H9 (cell line): ENCODE results near the gene SH3RF3. TPM values are rescaled to one million over a fixed set of nuclear protein-coding genes. Genes with fewer than 3 reads are reported as not detected.

Source experiments
- DNase-seq: peaks from one replicate; pipeline ENCODE4 v3.0.0-alpha.2; 2017
- H2AFZ ChIP-seq: one replicate; pipeline ENCODE4 v1.6.1; 2013; ENCODE audit warnings: mild to moderate bottlenecking, low read length, control low read depth, moderate library complexity
- H2AK5ac ChIP-seq: 2 replicates; pipeline ENCODE4 v1.6.1; 2013; ENCODE audit warnings: low read length, control low read depth, mixed read lengths; ENCODE audit not compliant: insufficient read length
- H2BK120ac ChIP-seq: one replicate; pipeline ENCODE4 v1.6.1; 2013; ENCODE audit warnings: low read depth, mild to moderate bottlenecking, low read length, control low read depth, inconsistent platforms; ENCODE audit not compliant: poor library complexity, severe bottlenecking
- H2BK12ac ChIP-seq: 2 replicates; pipeline ENCODE4 v1.6.1; 2013; ENCODE audit warnings: low read length, control low read depth, mixed read lengths, low read depth; ENCODE audit not compliant: insufficient read length
- H2BK15ac ChIP-seq: 2 replicates; pipeline ENCODE4 v1.6.1; 2013; ENCODE audit warnings: low read depth, low read length, control low read depth
- H2BK20ac ChIP-seq: one replicate; pipeline ENCODE4 v1.6.1; 2013; ENCODE audit warnings: low read depth, mild to moderate bottlenecking, low read length, control low read depth, inconsistent platforms; ENCODE audit not compliant: poor library complexity, severe bottlenecking
- H2BK5ac ChIP-seq: 2 replicates; pipeline ENCODE4 v1.6.1; 2013; ENCODE audit warnings: low read length, control low read depth, mixed read lengths; ENCODE audit not compliant: insufficient read length
- H3K14ac ChIP-seq: 2 replicates; pipeline ENCODE4 v1.6.1; 2013; ENCODE audit warnings: low read length, control low read depth; ENCODE audit not compliant: insufficient read depth
- H3K18ac ChIP-seq: 2 replicates; pipeline ENCODE4 v1.6.1; 2013; ENCODE audit warnings: low read depth, mild to moderate bottlenecking, mixed read lengths, low read length, control low read depth; ENCODE audit not compliant: insufficient read length
- H3K23ac ChIP-seq: 2 replicates; pipeline ENCODE4 v1.6.1; 2013; ENCODE audit warnings: low read length, control low read depth, mixed read lengths, low read depth; ENCODE audit not compliant: insufficient read length
- H3K23me2 ChIP-seq: 2 replicates; pipeline ENCODE4 v1.6.1; 2013; ENCODE audit warnings: low read depth, mild to moderate bottlenecking, mixed read lengths, low read length, control low read depth; ENCODE audit not compliant: insufficient read length, poor library complexity, severe bottlenecking
- H3K27ac ChIP-seq: 2 replicates; pipeline ENCODE4 v1.5.1; 2013; ENCODE audit warnings: low read length, control low read depth, mixed read lengths, low read depth; ENCODE audit not compliant: insufficient read length
- H3K27me3 ChIP-seq: 2 replicates; pipeline ENCODE4 v1.6.1; 2013; ENCODE audit warnings: low read length, control low read depth, inconsistent platforms; ENCODE audit not compliant: insufficient read depth
- H3K4ac ChIP-seq: 2 replicates; pipeline ENCODE4 v1.6.1; 2013; ENCODE audit warnings: low read depth, mild to moderate bottlenecking, control low read depth, inconsistent platforms, low read length, moderate library complexity
- H3K4me1 ChIP-seq: 2 replicates; pipeline ENCODE4 v1.6.1; 2013; ENCODE audit warnings: low read length, control low read depth, inconsistent platforms; ENCODE audit not compliant: insufficient read depth
- H3K4me2 ChIP-seq: 2 replicates; pipeline ENCODE4 v1.6.1; 2013; ENCODE audit warnings: low read length, control low read depth, mixed read lengths; ENCODE audit not compliant: insufficient read length, insufficient read depth
- H3K56ac ChIP-seq: 2 replicates; pipeline ENCODE4 v1.6.1; 2013; ENCODE audit warnings: low read depth, mild to moderate bottlenecking, mixed read lengths, low read length, control low read depth; ENCODE audit not compliant: insufficient read length
- H3K79me1 ChIP-seq: 2 replicates; pipeline ENCODE4 v1.6.1; 2013; ENCODE audit warnings: low read depth, mild to moderate bottlenecking, moderate library complexity, low read length, control low read depth, inconsistent platforms; ENCODE audit not compliant: insufficient read depth, poor library complexity, severe bottlenecking
- H3K79me2 ChIP-seq: 2 replicates; pipeline ENCODE4 v1.6.1; 2013; ENCODE audit warnings: low read length, control low read depth, inconsistent platforms; ENCODE audit not compliant: insufficient read depth
- H3K9ac ChIP-seq: 2 replicates; pipeline ENCODE4 v1.6.1; 2013; ENCODE audit warnings: low read length, control low read depth, mixed read lengths; ENCODE audit not compliant: insufficient read length; ENCODE audit errors: extremely low read depth
- H3K9me3 ChIP-seq: one replicate; pipeline ENCODE4 v1.6.1; 2013; ENCODE audit warnings: low read depth, low read length, inconsistent platforms; ENCODE audit not compliant: control insufficient read depth
- H3T11ph ChIP-seq: one replicate; pipeline ENCODE4 v1.6.1; 2013; ENCODE audit warnings: mild to moderate bottlenecking, low read length, control low read depth, inconsistent platforms
- H4K20me1 ChIP-seq: one replicate; pipeline ENCODE4 v1.6.1; 2013; ENCODE audit not compliant: control insufficient read depth, insufficient read length, insufficient read depth
- H4K5ac ChIP-seq: 2 replicates; pipeline ENCODE4 v1.6.1; 2013; ENCODE audit warnings: low read depth, mild to moderate bottlenecking, mixed read lengths, low read length, control low read depth; ENCODE audit not compliant: insufficient read length
- H4K8ac ChIP-seq: replicated peaks from 2 replicates; pipeline ENCODE4 v1.6.1; 2013; ENCODE audit warnings: low read length, control low read depth, mixed read lengths, low read depth; ENCODE audit not compliant: insufficient read length
- H4K91ac ChIP-seq: 2 replicates; pipeline ENCODE4 v1.6.1; 2013; ENCODE audit warnings: low read depth, mild to moderate bottlenecking, moderate library complexity, mixed read lengths, low read length, control low read depth; ENCODE audit not compliant: insufficient read length
- H3K27ac Mint-ChIP-seq, 3 experiments: 2 replicates in 2 of 3; 3 replicates in 1 of 3; pipeline ENCODE4 v1.8.0; 2020 to 2021; ENCODE audit warnings: mixed read lengths in 3 of 3, mild to moderate bottlenecking in 1 of 3, moderate library complexity in 1 of 3
- H3K27me3 Mint-ChIP-seq: 2 replicates; pipeline ENCODE4 v1.8.0; 2021; ENCODE audit warnings: low read depth, mild to moderate bottlenecking, moderate library complexity, mixed read lengths
- H3K36me3 Mint-ChIP-seq, 3 experiments: 2 replicates in 2 of 3; 3 replicates in 1 of 3; pipeline ENCODE4 v1.8.0; 2020 to 2021; ENCODE audit warnings: low read depth in 3 of 3, mixed read lengths in 3 of 3; ENCODE audit not compliant: insufficient read depth in 1 of 3
- H3K4me1 Mint-ChIP-seq, 2 experiments: 2 replicates each; pipeline ENCODE4 v1.8.0; 2020; ENCODE audit warnings: mixed read lengths in 2 of 2
- H3K4me3 Mint-ChIP-seq, 2 experiments: 2 replicates in 1 of 2; 3 replicates in 1 of 2; pipeline ENCODE4 v1.8.0; 2020 to 2021; ENCODE audit warnings: mild to moderate bottlenecking in 2 of 2, mixed read lengths in 2 of 2, moderate library complexity in 1 of 2
- H3K9me3 Mint-ChIP-seq, 2 experiments: 2 replicates in 1 of 2; 3 replicates in 1 of 2; pipeline ENCODE4 v1.8.0; 2020; ENCODE audit warnings: mild to moderate bottlenecking in 2 of 2, mixed read lengths in 2 of 2, moderate library complexity in 1 of 2
- CTCF ChIP-seq: fragments of 200-600 bp; sonication (generic); conservative IDR thresholded peaks from 3 replicates; pipeline ENCODE4 v1.8.0; 2021; ENCODE audit warnings: antibody characterized with exemption, mild to moderate bottlenecking
- WGBS: extraction: QIAGEN DNeasy Blood & Tissue Kit; methylation state at CpG from one replicate; pipeline ENCODE4 v1.1.7; 2013; ENCODE audit warnings: missing lambda C conversion rate, low lambda C conversion rate, mixed read lengths; ENCODE audit not compliant: insufficient read length; ENCODE audit errors: extremely low coverage; 5-methylcytosine and 5-hydroxymethylcytosine counted together
- total RNA-seq: library from RNA; stranded (reverse); gene quantifications from 2 replicates; pipeline ENCODE4 v1.2.1, GENCODE V29; 2021

SH3RF3 gene
- total RNA-seq, 1 experiment from 2014 or later = 0.46 TPM

GRCh38 chr2:109538546-109538945 lies 409.5 kb downstream of the SH3RF3 start:
- H3K9ac ChIP-seq = no peak overlapping the region
- no peak overlapping the region for H3T11ph ChIP-seq
- H3K18ac ChIP-seq = no peak overlapping the region
- Mint-ChIP-seq H3K9me3 (peaks cover 17% of the 10 kb centered on the region in 2 experiments), H3K27me3 (peaks cover 10% of the 10 kb centered on the region), H3K27ac (no peak overlapping the region), H3K4me1 (peaks cover 2 to 7% of the 10 kb centered on the region in 2 experiments; a peak in 3 of 4 replicates), H3K36me3 (peaks cover 9 to 14% (median 12%) of the 10 kb centered on the region in 3 experiments), H3K4me3 (no peak overlapping the region)
- H3K23ac ChIP-seq = no peak overlapping the region
- H4K20me1 ChIP-seq = no peaks in the 10 kb centered on the region
- no peaks in the 10 kb centered on the region for H3K9me3 ChIP-seq
- no peaks in the 10 kb centered on the region for H3K79me2 ChIP-seq
- no peak overlapping the region for H2BK20ac ChIP-seq
- H4K5ac ChIP-seq = no peak overlapping the region
- H2AFZ ChIP-seq = no peak overlapping the region
- H2BK5ac ChIP-seq = no peak overlapping the region
- no peak overlapping the region for H3K4ac ChIP-seq
- no peak for DNase-seq
- no peak overlapping the region for H3K4me2 ChIP-seq
- no peaks in the 10 kb centered on the region for H3K4me1 ChIP-seq
- H2BK120ac ChIP-seq = no peak overlapping the region
- no peak overlapping the region for H2BK12ac ChIP-seq
- no peaks in the 10 kb centered on the region for H3K23me2 ChIP-seq
- no CpG with 5 or more reads among the region's 8 CpGs for WGBS
- H2AK5ac ChIP-seq = no peak overlapping the region
- no peak overlapping the region for H2BK15ac ChIP-seq
- H4K8ac ChIP-seq = no peak overlapping the region
- no peak overlapping the region for H3K27ac ChIP-seq
- no peak overlapping the region for H3K56ac ChIP-seq
- H3K14ac ChIP-seq = no peak overlapping the region
- no peak for TF ChIP-seq CTCF
- H3K27me3 ChIP-seq = no peaks in the 10 kb centered on the region
- H3K79me1 ChIP-seq = no peaks in the 10 kb centered on the region
- no peak overlapping the region for H4K91ac ChIP-seq
